HepG2 (cell line): ENCODE data around the gene MAB21L4. TPM values are rescaled to one million over a fixed set of nuclear protein-coding genes. Genes with fewer than 3 reads are reported as not detected.

ENCODE experiments used
- ATAC-seq: fragments of 200-7000 bp; cut with Tn5 transposase; 3 replicates; pipeline ENCODE4 v1.9.1; 2020; ENCODE audit warnings: mild to moderate bottlenecking, moderate library complexity
- BruUV-seq: library from RNA; stranded (reverse); fragments of 400-500 nt; replicated peaks from 2 replicates; lab custom pipeline; 2021; lab: Mats Ljungman, UMichigan
- CTCF ChIA-PET: fragments of 300-600 bp; formaldehyde crosslinking; extraction: SDS; loops from one replicate; lab custom pipeline; 2021; ENCODE audit warnings: low total read pairs, inconsistent platforms, low intra/inter-chr PET ratio; lab: Yijun Ruan, JAX
- POLR2A ChIA-PET: fragments of 350-600 bp; sonication (Branson Sonifier 250); formaldehyde crosslinking; loops from one replicate; lab custom pipeline; 2020; ENCODE audit warnings: antibody characterized with exemption, inconsistent platforms; lab: Yijun Ruan, JAX
- DNase-seq: peaks from one replicate; pipeline ENCODE4 v3.0.0-alpha.2; 2015; ENCODE audit warnings: low spot score
- FAIRE-seq: peaks from 3 replicates; lab custom pipeline; 2011; peaks lifted over from hg19 to GRCh38; lab: Jason Lieb, UNC
- H2AFZ ChIP-seq: one replicate; pipeline ENCODE4 v1.6.1; 2011; ENCODE audit warnings: low read length, inconsistent platforms
- H3K27ac ChIP-seq: fragments of 300-600 bp; 3 replicates; pipeline ENCODE4 v1.8.0; 2011; ENCODE audit warnings: mixed run types, mild to moderate bottlenecking, mixed read lengths, low read length, inconsistent platforms; ENCODE audit not compliant: insufficient read depth; ENCODE audit errors: extremely low read length
- H3K27me3 ChIP-seq, 2 experiments: fragments of 200-600 bp in 1 of 2; 2 replicates in 1 of 2; 3 replicates in 1 of 2; pipeline versions ENCODE4 v1.6.0 to v1.8.0; 2011; ENCODE audit warnings: low read length in 2 of 2, mild to moderate bottlenecking in 2 of 2, moderate library complexity in 2 of 2, inconsistent platforms in 1 of 2; ENCODE audit not compliant: insufficient read depth in 2 of 2, control insufficient read depth in 1 of 2
- H3K36me3 ChIP-seq, 2 experiments: fragments of 200-600 bp in 1 of 2; replicated peaks in 1 of 2; 2 replicates in 1 of 2; 3 replicates in 1 of 2; pipeline versions ENCODE4 v1.5.1 to v1.8.0; 2011; ENCODE audit warnings: low read length in 2 of 2, inconsistent platforms in 1 of 2; ENCODE audit not compliant: insufficient read depth in 2 of 2, control insufficient read depth in 1 of 2
- H3K4me1 ChIP-seq: 2 replicates; pipeline ENCODE4 v1.5.1; 2012; ENCODE audit warnings: low read length, inconsistent platforms; ENCODE audit not compliant: insufficient read depth
- H3K4me2 ChIP-seq: 2 replicates; pipeline ENCODE4 v1.6.0; 2011; ENCODE audit warnings: low read depth, low read length, inconsistent platforms
- H3K4me3 ChIP-seq, 3 experiments: fragments of 200-600 bp in 1 of 3; sonication (generic), shearing (Covaris generic) in 1 of 3; replicated peaks in 1 of 3; 2 replicates each; pipeline ENCODE4 v1.5.1; 2011 to 2016; ENCODE audit warnings: low read length in 3 of 3, inconsistent platforms in 2 of 3, low read depth in 2 of 3, mild to moderate bottlenecking in 2 of 3, control low read depth in 1 of 3, mixed read lengths in 1 of 3; ENCODE audit not compliant: insufficient read depth in 1 of 3
- H3K79me2 ChIP-seq: one replicate; pipeline ENCODE4 v1.6.1; 2011; ENCODE audit warnings: low read length, inconsistent platforms; ENCODE audit not compliant: insufficient read depth
- H3K9ac ChIP-seq: 2 replicates; pipeline ENCODE4 v1.6.0; 2011; ENCODE audit warnings: mild to moderate bottlenecking, low read depth, low read length, inconsistent platforms; ENCODE audit not compliant: insufficient read depth
- H3K9me3 ChIP-seq: 2 replicates; pipeline ENCODE4 v1.5.1; 2012; ENCODE audit warnings: mild to moderate bottlenecking, low read length
- H4K20me1 ChIP-seq: 2 replicates; pipeline ENCODE4 v1.6.0; 2011; ENCODE audit warnings: inconsistent platforms, mild to moderate bottlenecking, low read length, moderate library complexity; ENCODE audit not compliant: insufficient read depth
- BCL6 ChIP-seq: IDR thresholded peaks from 2 replicates; pipeline ENCODE4 v1.6.1; 2016; ENCODE audit warnings: missing genetic modification reagents, missing compliant biosample characterization
- DZIP1 ChIP-seq: sonication (generic); formaldehyde crosslinking; IDR thresholded peaks from 2 replicates; pipeline ENCODE4 v1.5.0; 2020; ENCODE audit warnings: mild to moderate bottlenecking, missing genetic modification reagents
- HNRNPL ChIP-seq: fragments of 200-400 bp; formaldehyde crosslinking; IDR thresholded peaks from 2 replicates; pipeline ENCODE4 v1.6.1; 2017; ENCODE audit warnings: mild to moderate bottlenecking, low read depth, low read length
- RBM22 ChIP-seq: fragments of 200-400 bp; formaldehyde crosslinking; optimal IDR thresholded peaks from 2 replicates; pipeline ENCODE3; 2017; ENCODE audit warnings: mild to moderate bottlenecking, low read length, moderate library complexity
- SATB2 ChIP-seq: sonication (generic); formaldehyde crosslinking; IDR thresholded peaks from 2 replicates; pipeline ENCODE4 v1.5.0; 2020; ENCODE audit warnings: missing genetic modification reagents
- ZBTB33 ChIP-seq: sonication (generic); formaldehyde crosslinking; IDR thresholded peaks from 2 replicates; pipeline ENCODE4 v1.4.0; 2020; ENCODE audit warnings: missing genetic modification reagents
- ZNF264 ChIP-seq: sonication (generic); formaldehyde crosslinking; IDR thresholded peaks from 2 replicates; pipeline ENCODE4 v1.4.0; 2020; ENCODE audit warnings: missing genetic modification reagents
- ZNF530 ChIP-seq: sonication (generic); formaldehyde crosslinking; IDR thresholded peaks from 2 replicates; pipeline ENCODE4 v1.5.0; 2020; ENCODE audit warnings: low read depth, mild to moderate bottlenecking, missing genetic modification reagents
- ZNF709 ChIP-seq: sonication (generic); formaldehyde crosslinking; IDR thresholded peaks from 2 replicates; pipeline ENCODE4 v1.5.0; 2020; ENCODE audit warnings: mild to moderate bottlenecking, missing genetic modification reagents
- ZNF761 ChIP-seq: sonication (generic); formaldehyde crosslinking; conservative IDR thresholded peaks from 2 replicates; pipeline ENCODE4 v1.4.0; 2020; ENCODE audit warnings: mild to moderate bottlenecking, missing genetic modification reagents
- ZNF780A ChIP-seq: sonication (generic); formaldehyde crosslinking; IDR thresholded peaks from 2 replicates; pipeline ENCODE4 v1.8.0; 2022; ENCODE audit warnings: mild to moderate bottlenecking, missing genetic modification reagents, moderate library complexity
- WGBS: methylation state at CpG from one replicate; pipeline ENCODE4 v1.1.6; 2017; ENCODE audit warnings: low lambda C conversion rate; 5-methylcytosine and 5-hydroxymethylcytosine counted together
- in situ Hi-C: cut with HindIII; loops from 2 replicates; pipeline ENCODE4 v1.10.0; 2017; ENCODE audit warnings: low pct_unique_long_range_greater_than_20kb; ENCODE audit not compliant: extremely low pct_ligation_motif_present
- intact Hi-C: fragments of 100-400 bp; cut with micrococcal nuclease; formaldehyde crosslinking; loops from one replicate; pipeline ENCODE4 v1.10.0; 2022; ENCODE audit not compliant: unreplicated experiment
- polyA plus RNA-seq, 8 experiments: library from polyadenylated mRNA; depleted of rRNA in 3 of 8; stranded (reverse) in 7 of 8; unstranded in 1 of 8; fragments of >200 nt; fragmentation: Illumina TruSeq in 4 of 8; extraction: Trizol in 4 of 8; gene quantifications; 2 replicates each; pipeline versions ENCODE4 v1.2.1 to v1.2.3, GENCODE V29; 2011 to 2016; ENCODE audit warnings: low read depth in 4 of 8, missing spikeins in 1 of 8, mixed read lengths in 1 of 8; ENCODE audit not compliant: insufficient read depth in 1 of 8
- total RNA-seq, 5 experiments: library from RNA; depleted of rRNA; stranded (reverse); fragments of >200 nt; fragmentation: Illumina TruSeq; extraction: Trizol; gene quantifications; 2 replicates each; pipeline ENCODE4 v1.2.3, GENCODE V29; 2016; ENCODE audit warnings: low read depth in 1 of 5

MAB21L4 gene
- total and polyA plus RNA-seq, 2 of the 13 experiments (the other 11 are each of a cell fraction or from before 2014, with no cell fraction given) = 3.0 to 14.0 TPM

GRCh38 chr2:240925191-240925567 lies 29.2 kb upstream of the MAB21L4 start:
- ATAC-seq = no peak; the same call in 1 of the 3 replicates
- Histone ChIP-seq H3K79me2 (no peaks in the 10 kb centered on the region), H3K9me3 (no peaks in the 10 kb centered on the region), H3K36me3 (no peaks in the 10 kb centered on the region), H3K27ac (no peak overlapping the region), H3K4me1 (peaks cover 10% of the 10 kb centered on the region; the same call in 1 of the 2 replicates), H3K4me3 (no peak overlapping the region), H3K27me3 (peaks cover 20 to 76% of the 10 kb centered on the region in 2 experiments), H2AFZ (no peak overlapping the region), H3K9ac (no peak overlapping the region), H3K4me2 (no peak overlapping the region), H4K20me1 (no peaks in the 10 kb centered on the region)
- no peak for DNase-seq
- BruUV-seq = no TSS peak
- TF ChIP-seq ZNF761 (CRISPR knock-in tag) (no peak), HNRNPL (0 out of 2 replicates have a peak, but pooled peaks have one; percentile 17)
- POLR2A ChIA-PET = no interaction called here
- FAIRE-seq = no peak
- in situ Hi-C loops = no loop called here
- intact Hi-C loops = no loop called here
- 59% methylated on average over 14 of the region's 14 CpGs for WGBS
- CTCF ChIA-PET = no interaction called here

- POLR2A ChIA-PET = no interaction called here
Measured at GRCh38 chr2:240922982-240923537, 27.1 kb upstream of the MAB21L4 start.

More at GRCh38 chr2:240922982-240923537, 27.1 kb upstream of the MAB21L4 start:
- no peaks in the 10 kb centered on the region for H3K36me3 ChIP-seq
- H3K27ac ChIP-seq = no peak overlapping the region
- BruUV-seq = no TSS peak
- no peak overlapping the region for H3K9ac ChIP-seq
- H2AFZ ChIP-seq = no peak overlapping the region
- peaks cover 10% of the 10 kb centered on the region; the same call in 1 of the 2 replicates for H3K4me1 ChIP-seq
- 6% methylated on average over 6 of the region's 15 CpGs for WGBS
- H3K4me3 ChIP-seq = no peak overlapping the region
- FAIRE-seq = no peak
- intact Hi-C loops = no loop called here
- CTCF ChIA-PET = no interaction called here
- peaks cover 16 to 72% of the 10 kb centered on the region in 2 experiments; a peak in 4 of 5 replicates for H3K27me3 ChIP-seq
- TF ChIP-seq BCL6 (no peak), SATB2 (CRISPR knock-in tag) (no peak), ZBTB33 (CRISPR knock-in tag) (no peak), ZNF709 (no peak), DZIP1 (CRISPR knock-in tag) (no peak), RBM22 (no peak), ZNF780A (no peak), ZNF530 (no peak), ZNF264 (no peak)
- in situ Hi-C loops = no loop called here
- no peaks in the 10 kb centered on the region for H3K9me3 ChIP-seq
- no peak for ATAC-seq
- no peak for DNase-seq
- H3K4me2 ChIP-seq = no peak overlapping the region
- no peaks in the 10 kb centered on the region for H3K79me2 ChIP-seq
- no peaks in the 10 kb centered on the region for H4K20me1 ChIP-seq
